ENCODE results near the gene UPK2. TPM values are rescaled to one million over a fixed set of nuclear protein-coding genes. Genes with fewer than 3 reads are reported as not detected.

Gene UPK2
- total and polyA plus RNA-seq, 7 donors = not detected

DNA sequence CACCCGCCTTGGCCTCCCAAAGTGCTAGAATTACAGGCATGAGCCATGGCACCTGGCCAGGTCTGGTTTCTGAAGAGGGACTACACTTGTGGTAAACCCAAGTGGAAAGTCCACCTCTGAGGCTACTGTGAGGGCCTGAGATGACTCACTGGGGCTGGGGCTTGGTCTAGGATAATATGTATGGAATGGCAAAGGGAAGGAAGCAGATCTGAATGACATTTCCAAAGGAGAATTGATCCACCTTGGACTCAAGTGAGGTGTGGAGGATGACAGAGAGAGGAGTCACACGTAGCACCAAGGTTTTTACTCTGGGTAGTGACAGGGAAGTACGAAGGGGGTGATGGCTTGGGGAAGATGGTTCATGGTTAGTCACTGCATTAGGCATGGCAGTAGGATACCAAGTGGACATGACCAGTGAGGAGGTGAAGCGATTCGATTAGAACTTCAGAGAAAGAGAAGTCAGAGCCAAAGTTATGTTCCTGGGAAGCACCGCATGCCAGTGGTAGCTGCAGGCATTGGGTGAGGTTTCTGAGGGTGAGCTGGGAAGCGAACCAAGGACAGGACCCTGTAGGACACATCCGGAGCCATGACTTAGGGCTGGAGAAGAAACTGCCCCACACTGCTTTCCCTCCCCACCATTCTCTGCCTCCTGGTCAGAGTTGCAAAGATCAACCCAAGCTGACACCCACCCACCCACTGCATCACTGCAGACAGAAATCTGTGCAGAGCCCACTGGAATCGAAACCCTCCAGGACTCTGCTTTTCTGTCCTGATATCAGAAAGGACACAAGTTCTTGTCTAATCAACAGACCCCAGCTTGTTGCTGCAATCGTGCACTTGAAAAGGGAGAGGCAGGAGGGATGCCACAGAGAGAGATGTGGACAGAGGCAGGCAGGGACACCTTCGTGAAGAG is 17.4 kb upstream of the UPK2 start:
- Histone ChIP-seq H3K36me3 (no peaks in the 10 kb centered on the region), H3K27ac (no peak overlapping the region), H3K27me3 (no peaks in the 10 kb centered on the region), H3K4me3 (no peak overlapping the region), H3K4me1 (peaks cover 0 to 5% (median 4%) of the 10 kb centered on the region in 4 donors), H3K9me3 (no peaks in the 10 kb centered on the region)
- TF ChIP-seq EP300 (IDR thresholded peaks at IDR 0.05) (no peak), POLR2AphosphoS5 (IDR thresholded peaks at IDR 0.05) (no peak), POLR2A (IDR thresholded peaks at IDR 0.05) (no peak)
- TF ChIP-seq, protein P1, sequence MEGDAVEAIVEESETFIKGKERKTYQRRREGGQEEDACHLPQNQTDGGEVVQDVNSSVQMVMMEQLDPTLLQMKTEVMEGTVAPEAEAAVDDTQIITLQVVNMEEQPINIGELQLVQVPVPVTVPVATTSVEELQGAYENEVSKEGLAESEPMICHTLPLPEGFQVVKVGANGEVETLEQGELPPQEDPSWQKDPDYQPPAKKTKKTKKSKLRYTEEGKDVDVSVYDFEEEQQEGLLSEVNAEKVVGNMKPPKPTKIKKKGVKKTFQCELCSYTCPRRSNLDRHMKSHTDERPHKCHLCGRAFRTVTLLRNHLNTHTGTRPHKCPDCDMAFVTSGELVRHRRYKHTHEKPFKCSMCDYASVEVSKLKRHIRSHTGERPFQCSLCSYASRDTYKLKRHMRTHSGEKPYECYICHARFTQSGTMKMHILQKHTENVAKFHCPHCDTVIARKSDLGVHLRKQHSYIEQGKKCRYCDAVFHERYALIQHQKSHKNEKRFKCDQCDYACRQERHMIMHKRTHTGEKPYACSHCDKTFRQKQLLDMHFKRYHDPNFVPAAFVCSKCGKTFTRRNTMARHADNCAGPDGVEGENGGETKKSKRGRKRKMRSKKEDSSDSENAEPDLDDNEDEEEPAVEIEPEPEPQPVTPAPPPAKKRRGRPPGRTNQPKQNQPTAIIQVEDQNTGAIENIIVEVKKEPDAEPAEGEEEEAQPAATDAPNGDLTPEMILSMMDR (IDR thresholded peaks at IDR 0.05) = no peak
- 70 to 85% methylated on average over 11 of the region's 11 CpGs for WGBS, 2 donors
- intact Hi-C loops (cut with DNase I) = loop anchor here (2.0 kb wide), 1 partner anchor 16 kb away; no protein-coding TSS in a partner anchor
- DNase-seq = no peak

DNA sequence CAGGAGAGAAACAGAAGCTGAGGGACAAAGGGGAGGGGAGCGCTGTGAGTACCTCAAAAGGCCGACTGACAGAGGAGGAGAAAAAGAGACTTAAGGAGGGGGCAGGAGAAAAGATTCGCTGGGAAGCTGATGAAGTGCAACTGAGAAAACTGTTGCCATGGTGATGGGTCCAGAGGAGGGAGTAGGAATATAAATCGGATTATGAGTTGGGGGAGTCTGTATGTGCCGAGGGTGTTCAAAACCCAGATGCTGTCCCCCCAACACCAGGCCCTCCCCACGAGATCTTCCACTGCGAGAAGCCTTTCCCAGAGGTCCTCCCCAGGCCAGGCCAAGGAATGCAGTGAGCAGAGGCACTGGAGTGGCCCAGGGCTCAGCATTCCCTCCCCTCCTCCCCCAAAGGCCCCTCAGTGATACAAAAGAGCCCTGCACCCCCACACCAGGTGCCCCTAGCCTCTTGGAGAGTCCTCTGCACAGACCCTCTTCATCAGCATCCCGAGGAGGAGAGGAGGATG is 16.6 kb upstream of the UPK2 start:
- TF ChIP-seq, protein P1 (IDR thresholded peaks at IDR 0.05) = no peak
- TF ChIP-seq POLR2A (IDR thresholded peaks at IDR 0.05) (no peak), POLR2AphosphoS5 (IDR thresholded peaks at IDR 0.05) (no peak), EP300 (IDR thresholded peaks at IDR 0.05) (no peak)
- no peaks in the 10 kb centered on the region for H3K4me1 ChIP-seq
- no peak for DNase-seq
- no peak overlapping the region for H3K4me3 ChIP-seq
- H3K27ac ChIP-seq = no peak overlapping the region
- intact Hi-C loops (cut with DNase I) = loop anchor here (2.0 kb wide), 1 partner anchor 15 kb away; no protein-coding TSS in a partner anchor
- WGBS, 2 donors = 70% methylated on average over 8 of the region's 8 CpGs
- H3K36me3 ChIP-seq = no peaks in the 10 kb centered on the region
- H3K27me3 ChIP-seq = no peaks in the 10 kb centered on the region
- H3K9me3 ChIP-seq = no peaks in the 10 kb centered on the region

DNA sequence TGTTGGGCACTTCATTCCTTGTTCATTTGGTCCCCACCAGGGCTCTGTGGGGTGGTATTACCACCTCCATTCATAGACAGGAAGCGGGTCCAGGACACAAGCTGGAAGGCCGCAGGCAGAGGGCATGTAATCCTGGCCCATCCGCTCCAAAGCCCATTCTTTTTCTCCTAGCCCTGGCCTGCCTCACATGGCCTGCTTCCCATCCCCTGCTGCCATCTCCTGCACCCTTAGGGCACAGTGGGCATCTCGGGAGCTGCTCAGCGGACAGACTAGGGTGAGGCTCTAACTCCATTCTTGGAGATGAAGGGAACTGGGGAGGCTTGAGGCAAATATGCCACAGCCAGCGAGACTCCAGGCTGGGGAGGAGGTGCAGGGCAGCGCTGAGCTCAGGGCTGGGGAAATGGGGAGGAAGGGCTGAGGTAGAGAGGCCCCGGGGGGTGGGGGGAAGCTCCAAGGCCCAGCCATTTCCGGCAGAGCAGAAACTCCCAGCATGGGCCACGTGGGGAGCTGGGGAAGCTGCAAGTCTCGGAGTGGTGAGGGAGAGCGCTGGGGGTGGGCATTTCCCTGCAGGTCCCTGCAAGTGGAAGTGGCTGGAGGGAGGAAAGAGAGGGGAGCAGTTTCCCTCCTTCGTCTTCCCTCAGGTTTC is 16.0 kb upstream of the UPK2 start:
- Histone ChIP-seq H3K9me3 (no peaks in the 10 kb centered on the region), H3K27ac (no peak overlapping the region), H3K4me3 (no peak overlapping the region), H3K4me1 (no peaks in the 10 kb centered on the region), H3K27me3 (no peaks in the 10 kb centered on the region), H3K36me3 (no peaks in the 10 kb centered on the region)
- intact Hi-C loops (cut with DNase I) = loop anchor here (2.0 kb wide), 1 partner anchor 15 kb away; no protein-coding TSS in a partner anchor
- 40 to 56% methylated on average over 13 of the region's 13 CpGs for WGBS, 2 donors
- TF ChIP-seq EP300 (IDR thresholded peaks at IDR 0.05) = no peak
- TF ChIP-seq POLR2AphosphoS5 (IDR thresholded peaks at IDR 0.05) = no peak
- TF ChIP-seq, protein P1 (IDR thresholded peaks at IDR 0.05) = no peak
- no peak for TF ChIP-seq POLR2A (IDR thresholded peaks at IDR 0.05)
- DNase-seq = peak; percentile 67

DNA sequence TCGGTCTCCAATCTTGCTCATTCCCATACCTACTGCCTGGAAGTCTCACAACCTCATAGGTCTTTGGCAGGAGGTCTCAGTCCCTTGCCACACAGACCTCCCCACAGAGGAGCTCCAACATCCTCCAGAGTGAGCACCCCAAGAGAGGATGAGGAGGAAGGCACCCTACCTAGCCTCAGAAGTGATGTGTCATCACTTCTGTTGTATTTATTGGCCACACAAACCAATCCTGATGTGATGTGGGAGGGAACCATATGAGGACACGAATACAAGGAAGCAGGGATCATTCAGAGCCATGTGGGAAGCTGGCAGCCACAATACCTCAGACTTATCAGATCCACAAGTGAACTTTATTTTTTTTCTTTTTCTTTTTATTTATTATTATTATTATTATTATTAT is 9.0 kb upstream of the UPK2 start:
- intact Hi-C loops (cut with DNase I) = no loop called here

More for the DNA sequence above, 9.0 kb upstream of the UPK2 start:
- no peak for DNase-seq
- no peak overlapping the region for H3K4me3 ChIP-seq
- WGBS, 2 donors = 12 to 34% methylated on average over 2 of the region's 2 CpGs
- no peaks in the 10 kb centered on the region for H3K36me3 ChIP-seq
- H3K27me3 ChIP-seq = no peaks in the 10 kb centered on the region
- H3K27ac ChIP-seq = no peak overlapping the region
- H3K4me1 ChIP-seq = no peaks in the 10 kb centered on the region
- TF ChIP-seq POLR2AphosphoS5 (IDR thresholded peaks at IDR 0.05) (no peak), POLR2A (IDR thresholded peaks at IDR 0.05) (no peak), EP300 (IDR thresholded peaks at IDR 0.05) (no peak)
- TF ChIP-seq, protein P1 (IDR thresholded peaks at IDR 0.05) = no peak
- no peaks in the 10 kb centered on the region for H3K9me3 ChIP-seq

All from sigmoid colon (tissue), 7 donors.